ENCODE results near the gene TLNRD1.

TLNRD1 gene

GRCh38 chr15:80978685-80979329, 21.9 kb upstream of the TLNRD1 start:
- no peak for DNase-seq

GRCh38 chr15:80979538-80980200, 21.1 kb upstream of the TLNRD1 start:
- DNase-seq = no peak

GRCh38 chr15:80982205-80982604, 18.5 kb upstream of the TLNRD1 start:
- DNase-seq = no peak

- no peak for DNase-seq
Observed at GRCh38 chr15:80982839-80983238, 17.9 kb upstream of the TLNRD1 start.

GRCh38 chr15:80984856-80985255, 15.9 kb upstream of the TLNRD1 start:
- DNase-seq = no peak

GRCh38 chr15:80985981-80986380, 14.7 kb upstream of the TLNRD1 start:
- no peak for DNase-seq

GRCh38 chr15:80986487-80986886, 14.2 kb upstream of the TLNRD1 start:
- DNase-seq = no peak

- no peak for DNase-seq
Observed at GRCh38 chr15:80988148-80988796, 12.5 kb upstream of the TLNRD1 start.

GRCh38 chr15:80989081-80989517, 11.6 kb upstream of the TLNRD1 start:
- no peak for DNase-seq

GRCh38 chr15:80989518-80990478, 10.9 kb upstream of the TLNRD1 start, which contains the start of gene MESD:
Gene MESD (minus strand): TSS chr15:80989819. CDS start chr15:80989791, 28 bp downstream.
- peak; percentile 90 to 93 for DNase-seq

- DNase-seq = no peak
Observed at GRCh38 chr15:80990955-80991354, 9.8 kb upstream of the TLNRD1 start.

- peak in 1 of 2 experiments; percentile 38 for DNase-seq
Observed at GRCh38 chr15:80991421-80991820, 9.3 kb upstream of the TLNRD1 start.

GRCh38 chr15:80992006-80992405, 8.7 kb upstream of the TLNRD1 start:
- DNase-seq = no peak

- no peak for DNase-seq
Observed at GRCh38 chr15:80992441-80992840, 8.3 kb upstream of the TLNRD1 start.

GRCh38 chr15:80996247-80996646, 4.5 kb upstream of the TLNRD1 start:
- DNase-seq = peak in 1 of 2 experiments; percentile 31

GRCh38 chr15:80997692-80998091, 3.0 kb upstream of the TLNRD1 start:
- DNase-seq = no peak

- no peak for DNase-seq
Observed at GRCh38 chr15:80998251-80998650, 2.5 kb upstream of the TLNRD1 start.

GRCh38 chr15:80999623-81000036, 1.1 kb upstream of the TLNRD1 start:
- DNase-seq = no peak

- DNase-seq = no peak
Observed at GRCh38 chr15:81000144-81000623, 539 bp upstream of the TLNRD1 start.

GRCh38 chr15:81001152-81002008, 657 bp downstream of the TLNRD1 start:
- DNase-seq = peak in 1 of 2 experiments; percentile 26

GRCh38 chr15:81002009-81002330, 1.2 kb downstream of the TLNRD1 start:
- DNase-seq = no peak

Data from NCI-H446 (cell line).